HepG2 (cell line): Measurements from ENCODE around the gene TSSK3. TPM values are rescaled to one million over a fixed set of nuclear protein-coding genes. Genes with fewer than 3 reads are reported as not detected.

Experiments
- ATAC-seq: fragments of 200-7000 bp; cut with Tn5 transposase; 3 replicates; pipeline ENCODE4 v1.9.1; 2020; ENCODE audit warnings: mild to moderate bottlenecking, moderate library complexity
- BruUV-seq: library from RNA; stranded (reverse); fragments of 400-500 nt; replicated peaks from 2 replicates; lab custom pipeline; 2021; lab: Mats Ljungman, UMichigan
- CTCF ChIA-PET: fragments of 300-600 bp; formaldehyde crosslinking; extraction: SDS; loops from one replicate; lab custom pipeline; 2021; ENCODE audit warnings: low total read pairs, inconsistent platforms, low intra/inter-chr PET ratio; lab: Yijun Ruan, JAX
- POLR2A ChIA-PET: fragments of 350-600 bp; sonication (Branson Sonifier 250); formaldehyde crosslinking; loops from one replicate; lab custom pipeline; 2020; ENCODE audit warnings: antibody characterized with exemption, inconsistent platforms; lab: Yijun Ruan, JAX
- DNase-seq: peaks from one replicate; pipeline ENCODE4 v3.0.0-alpha.2; 2015; ENCODE audit warnings: low spot score
- FAIRE-seq: peaks from 3 replicates; lab custom pipeline; 2011; peaks lifted over from hg19 to GRCh38; lab: Jason Lieb, UNC
- H2AFZ ChIP-seq: one replicate; pipeline ENCODE4 v1.6.1; 2011; ENCODE audit warnings: low read length, inconsistent platforms
- H3K27ac ChIP-seq: fragments of 300-600 bp; 3 replicates; pipeline ENCODE4 v1.8.0; 2011; ENCODE audit warnings: mixed run types, mild to moderate bottlenecking, mixed read lengths, low read length, inconsistent platforms; ENCODE audit not compliant: insufficient read depth; ENCODE audit errors: extremely low read length
- H3K27me3 ChIP-seq, 2 experiments: fragments of 200-600 bp in 1 of 2; 2 replicates in 1 of 2; 3 replicates in 1 of 2; pipeline versions ENCODE4 v1.6.0 to v1.8.0; 2011; ENCODE audit warnings: low read length in 2 of 2, mild to moderate bottlenecking in 2 of 2, moderate library complexity in 2 of 2, inconsistent platforms in 1 of 2; ENCODE audit not compliant: insufficient read depth in 2 of 2, control insufficient read depth in 1 of 2
- H3K36me3 ChIP-seq, 2 experiments: fragments of 200-600 bp in 1 of 2; replicated peaks in 1 of 2; 2 replicates in 1 of 2; 3 replicates in 1 of 2; pipeline versions ENCODE4 v1.5.1 to v1.8.0; 2011; ENCODE audit warnings: low read length in 2 of 2, inconsistent platforms in 1 of 2; ENCODE audit not compliant: insufficient read depth in 2 of 2, control insufficient read depth in 1 of 2
- H3K4me1 ChIP-seq: 2 replicates; pipeline ENCODE4 v1.5.1; 2012; ENCODE audit warnings: low read length, inconsistent platforms; ENCODE audit not compliant: insufficient read depth
- H3K4me2 ChIP-seq: 2 replicates; pipeline ENCODE4 v1.6.0; 2011; ENCODE audit warnings: low read depth, low read length, inconsistent platforms
- H3K4me3 ChIP-seq, 3 experiments: fragments of 200-600 bp in 1 of 3; sonication (generic), shearing (Covaris generic) in 1 of 3; replicated peaks in 1 of 3; 2 replicates each; pipeline ENCODE4 v1.5.1; 2011 to 2016; ENCODE audit warnings: low read length in 3 of 3, inconsistent platforms in 2 of 3, low read depth in 2 of 3, mild to moderate bottlenecking in 2 of 3, control low read depth in 1 of 3, mixed read lengths in 1 of 3; ENCODE audit not compliant: insufficient read depth in 1 of 3
- H3K79me2 ChIP-seq: one replicate; pipeline ENCODE4 v1.6.1; 2011; ENCODE audit warnings: low read length, inconsistent platforms; ENCODE audit not compliant: insufficient read depth
- H3K9ac ChIP-seq: 2 replicates; pipeline ENCODE4 v1.6.0; 2011; ENCODE audit warnings: mild to moderate bottlenecking, low read depth, low read length, inconsistent platforms; ENCODE audit not compliant: insufficient read depth
- H3K9me3 ChIP-seq: 2 replicates; pipeline ENCODE4 v1.5.1; 2012; ENCODE audit warnings: mild to moderate bottlenecking, low read length
- H4K20me1 ChIP-seq: 2 replicates; pipeline ENCODE4 v1.6.0; 2011; ENCODE audit warnings: inconsistent platforms, mild to moderate bottlenecking, low read length, moderate library complexity; ENCODE audit not compliant: insufficient read depth
- ATF4 ChIP-seq, 2 experiments: fragments of 450-650 bp in 1 of 2; sonication (generic) in 1 of 2; formaldehyde crosslinking; IDR thresholded peaks; 2 replicates each; pipeline versions ENCODE4 v1.5.0 to v1.8.0; 2020 to 2022; ENCODE audit warnings: mild to moderate bottlenecking in 1 of 2, missing genetic modification reagents in 1 of 2
- ESRRA ChIP-seq: sonication (generic); formaldehyde crosslinking; IDR thresholded peaks from 2 replicates; pipeline ENCODE4 v1.5.1; 2020; ENCODE audit warnings: mild to moderate bottlenecking, low read depth, missing genetic modification reagents
- GMEB2 ChIP-seq: IDR thresholded peaks from 2 replicates; pipeline ENCODE4 v1.6.1; 2016; ENCODE audit warnings: missing biosample characterization, missing genetic modification reagents, low read depth
- PHF21A ChIP-seq: sonication (generic); formaldehyde crosslinking; IDR thresholded peaks from 2 replicates; pipeline ENCODE4 v1.5.0; 2020; ENCODE audit warnings: mild to moderate bottlenecking, missing genetic modification reagents
- UBTF ChIP-seq: sonication (generic); formaldehyde crosslinking; IDR thresholded peaks from 2 replicates; pipeline ENCODE4 v1.4.0; 2020; ENCODE audit warnings: mild to moderate bottlenecking, missing genetic modification reagents
- ZFYVE20 ChIP-seq: sonication (generic); formaldehyde crosslinking; IDR thresholded peaks from 2 replicates; pipeline ENCODE4 v1.8.0; 2023; ENCODE audit warnings: low read depth, mild to moderate bottlenecking, moderate library complexity, missing genetic modification reagents, borderline replicate concordance
- ZNF280B ChIP-seq: sonication (generic); formaldehyde crosslinking; IDR thresholded peaks from 2 replicates; pipeline ENCODE4 v1.5.0; 2020; ENCODE audit warnings: missing genetic modification reagents, mild to moderate bottlenecking, borderline replicate concordance
- ZNF556 ChIP-seq: sonication (generic); formaldehyde crosslinking; IDR thresholded peaks from 2 replicates; pipeline ENCODE4 v1.4.0; 2020; ENCODE audit warnings: mild to moderate bottlenecking, missing genetic modification reagents, borderline replicate concordance
- ZNF674 ChIP-seq: sonication (generic); formaldehyde crosslinking; IDR thresholded peaks from 2 replicates; pipeline ENCODE4 v1.5.0; 2020; ENCODE audit warnings: low read depth, mild to moderate bottlenecking, missing genetic modification reagents
- ZSCAN29 ChIP-seq: sonication (generic); formaldehyde crosslinking; conservative IDR thresholded peaks from 2 replicates; pipeline ENCODE4 v1.4.0; 2020; ENCODE audit warnings: mild to moderate bottlenecking, missing genetic modification reagents
- WGBS: methylation state at CpG from one replicate; pipeline ENCODE4 v1.1.6; 2017; ENCODE audit warnings: low lambda C conversion rate; 5-methylcytosine and 5-hydroxymethylcytosine counted together
- in situ Hi-C: cut with HindIII; loops from 2 replicates; pipeline ENCODE4 v1.10.0; 2017; ENCODE audit warnings: low pct_unique_long_range_greater_than_20kb; ENCODE audit not compliant: extremely low pct_ligation_motif_present
- intact Hi-C: fragments of 100-400 bp; cut with micrococcal nuclease; formaldehyde crosslinking; loops from one replicate; pipeline ENCODE4 v1.10.0; 2022; ENCODE audit not compliant: unreplicated experiment
- polyA plus RNA-seq, 8 experiments: library from polyadenylated mRNA; depleted of rRNA in 3 of 8; stranded (reverse) in 7 of 8; unstranded in 1 of 8; fragments of >200 nt; fragmentation: Illumina TruSeq in 4 of 8; extraction: Trizol in 4 of 8; gene quantifications; 2 replicates each; pipeline versions ENCODE4 v1.2.1 to v1.2.3, GENCODE V29; 2011 to 2016; ENCODE audit warnings: low read depth in 4 of 8, missing spikeins in 1 of 8, mixed read lengths in 1 of 8; ENCODE audit not compliant: insufficient read depth in 1 of 8
- total RNA-seq, 5 experiments: library from RNA; depleted of rRNA; stranded (reverse); fragments of >200 nt; fragmentation: Illumina TruSeq; extraction: Trizol; gene quantifications; 2 replicates each; pipeline ENCODE4 v1.2.3, GENCODE V29; 2016; ENCODE audit warnings: low read depth in 1 of 5
- TF ChIP-seq, protein P1 (sequence below): sonication (generic); formaldehyde crosslinking; IDR thresholded peaks from 2 replicates; pipeline ENCODE4 v1.5.1; 2020; ENCODE audit warnings: mild to moderate bottlenecking, missing genetic modification reagents, moderate library complexity

Gene TSSK3
- total and polyA plus RNA-seq, 2 of the 13 experiments (the other 11 are each of a cell fraction or from before 2014, with no cell fraction given), result 1.0 to 1.1 TPM

DNA sequence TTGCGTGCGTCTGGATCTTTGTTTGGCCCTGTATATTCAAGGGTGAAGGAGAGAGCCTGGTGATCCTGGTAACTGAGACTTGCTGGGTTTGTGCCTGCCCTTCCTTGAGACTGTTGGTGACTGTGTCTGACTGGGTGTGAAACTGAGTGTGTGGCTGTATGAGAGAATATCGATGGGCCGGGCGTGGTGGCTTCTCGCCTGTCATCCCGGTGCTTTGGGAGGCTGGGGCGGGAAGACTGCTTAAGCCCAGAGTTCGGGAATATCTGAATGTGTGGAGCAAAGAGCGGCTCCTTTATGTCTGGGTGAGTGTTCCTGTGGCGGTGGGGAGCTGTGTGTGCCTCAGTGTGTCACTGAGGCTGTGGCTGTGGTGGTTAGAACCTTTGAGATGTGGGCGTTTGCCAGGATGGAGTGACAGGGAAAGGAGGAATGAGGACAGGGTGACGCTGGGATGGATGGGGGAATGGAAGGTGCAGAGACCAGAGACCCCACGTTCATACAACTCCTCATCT lies 23.6 kb upstream of the TSSK3 start:
- FAIRE-seq (no peak), ATAC-seq (no peak), DNase-seq (no peak)
- intact Hi-C loops (loop anchor here (10.0 kb wide), 1 partner anchor 56 kb away; the partner anchor contains the start of gene BSDC1), in situ Hi-C loops (no loop called here)
- Histone ChIP-seq H3K9ac (peak overlapping the region; percentile 29), H3K27ac (no peak overlapping the region), H2AFZ (no peak overlapping the region), H3K4me3 (peak overlapping the region; percentile 25 to 62 (median 37); a peak in 5 of 6 replicates), H3K4me2 (peak overlapping the region; percentile 93), H3K36me3 (peaks cover 2 to 9% of the 10 kb centered on the region in 2 experiments; a peak in 2 of 5 replicates), H3K4me1 (peaks cover 73% of the 10 kb centered on the region), H4K20me1 (peaks cover 13% of the 10 kb centered on the region), H3K27me3 (peaks cover 0 to 4% of the 10 kb centered on the region in 2 experiments; a peak in 2 of 5 replicates), H3K79me2 (peaks cover 14% of the 10 kb centered on the region), H3K9me3 (no peaks in the 10 kb centered on the region)
- ChIA-PET CTCF (no interaction called here), POLR2A (interaction anchor here (1.0 to 5.8 kb wide), 8 partner anchors 10 to 97 kb away, joined by 3 to 222 read pairs (median 5); partner anchors contain the start of gene BSDC1)
- 2% methylated on average over 13 of the region's 14 CpGs for WGBS
- BruUV-seq, result no TSS peak
- TF ChIP-seq, protein P1, sequence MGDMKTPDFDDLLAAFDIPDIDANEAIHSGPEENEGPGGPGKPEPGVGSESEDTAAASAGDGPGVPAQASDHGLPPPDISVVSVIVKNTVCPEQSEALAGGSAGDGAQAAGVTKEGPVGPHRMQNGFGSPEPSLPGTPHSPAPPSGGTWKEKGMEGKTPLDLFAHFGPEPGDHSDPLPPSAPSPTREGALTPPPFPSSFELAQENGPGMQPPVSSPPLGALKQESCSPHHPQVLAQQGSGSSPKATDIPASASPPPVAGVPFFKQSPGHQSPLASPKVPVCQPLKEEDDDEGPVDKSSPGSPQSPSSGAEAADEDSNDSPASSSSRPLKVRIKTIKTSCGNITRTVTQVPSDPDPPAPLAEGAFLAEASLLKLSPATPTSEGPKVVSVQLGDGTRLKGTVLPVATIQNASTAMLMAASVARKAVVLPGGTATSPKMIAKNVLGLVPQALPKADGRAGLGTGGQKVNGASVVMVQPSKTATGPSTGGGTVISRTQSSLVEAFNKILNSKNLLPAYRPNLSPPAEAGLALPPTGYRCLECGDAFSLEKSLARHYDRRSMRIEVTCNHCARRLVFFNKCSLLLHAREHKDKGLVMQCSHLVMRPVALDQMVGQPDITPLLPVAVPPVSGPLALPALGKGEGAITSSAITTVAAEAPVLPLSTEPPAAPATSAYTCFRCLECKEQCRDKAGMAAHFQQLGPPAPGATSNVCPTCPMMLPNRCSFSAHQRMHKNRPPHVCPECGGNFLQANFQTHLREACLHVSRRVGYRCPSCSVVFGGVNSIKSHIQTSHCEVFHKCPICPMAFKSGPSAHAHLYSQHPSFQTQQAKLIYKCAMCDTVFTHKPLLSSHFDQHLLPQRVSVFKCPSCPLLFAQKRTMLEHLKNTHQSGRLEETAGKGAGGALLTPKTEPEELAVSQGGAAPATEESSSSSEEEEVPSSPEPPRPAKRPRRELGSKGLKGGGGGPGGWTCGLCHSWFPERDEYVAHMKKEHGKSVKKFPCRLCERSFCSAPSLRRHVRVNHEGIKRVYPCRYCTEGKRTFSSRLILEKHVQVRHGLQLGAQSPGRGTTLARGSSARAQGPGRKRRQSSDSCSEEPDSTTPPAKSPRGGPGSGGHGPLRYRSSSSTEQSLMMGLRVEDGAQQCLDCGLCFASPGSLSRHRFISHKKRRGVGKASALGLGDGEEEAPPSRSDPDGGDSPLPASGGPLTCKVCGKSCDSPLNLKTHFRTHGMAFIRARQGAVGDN, result peak; percentile 19; the same call in 1 of the 2 replicates
- TF ChIP-seq ESRRA (CRISPR knock-in tag), result no peak
- 0 out of 2 replicates have a peak, but pooled peaks have one; percentile 17 for TF ChIP-seq ZNF280B (CRISPR knock-in tag)
- TF ChIP-seq ZNF556 (CRISPR knock-in tag), result 0 out of 2 replicates have a peak, but pooled peaks have one; percentile 32
- TF ChIP-seq ZNF674 (CRISPR knock-in tag), result no peak
- no peak for TF ChIP-seq GMEB2 (CRISPR knock-in tag)
- TF ChIP-seq ATF4 (CRISPR knock-in tag; IDR thresholded peaks at IDR 0.05), result 0 out of 4 replicates have a peak, but pooled peaks of 1 of the 2 experiments have one; percentile 31
- TF ChIP-seq ZFYVE20 (CRISPR knock-in tag), result no peak
- 0 out of 2 replicates have a peak, but pooled peaks have one; percentile 34 for TF ChIP-seq UBTF (CRISPR knock-in tag)
- 0 out of 2 replicates have a peak, but pooled peaks have one; percentile 22 for TF ChIP-seq PHF21A (CRISPR knock-in tag)
- 0 out of 2 replicates have a peak, but pooled peaks have one; percentile 32 for TF ChIP-seq ZSCAN29 (CRISPR knock-in tag)
